Activated CD8-positive, alpha-beta memory T cell treated with anti-CD3 and anti-CD28 coated beads, Interleukin-2, amount 50 U/mL, for 24 hours (primary cell): ENCODE results near the gene ASTN2.

Experiments used
- DNase-seq: peaks from one replicate; pipeline ENCODE4 v3.0.0-alpha.2; 2020; ENCODE audit errors: extremely low read depth

Gene ASTN2

GRCh38 chr9:117018966-117019617 lies 395.8 kb downstream of the ASTN2 start:
- no peak for DNase-seq

GRCh38 chr9:117017414-117017985 lies 397.4 kb downstream of the ASTN2 start:
- DNase-seq, result no peak

GRCh38 chr9:117014061-117014460 lies 400.8 kb downstream of the ASTN2 start:
- no peak for DNase-seq

- no peak for DNase-seq
Observed at GRCh38 chr9:117013440-117013995, 401.3 kb downstream of the ASTN2 start.

GRCh38 chr9:117010061-117010460 lies 404.8 kb downstream of the ASTN2 start:
- no peak for DNase-seq

GRCh38 chr9:117008876-117009275 lies 406.0 kb downstream of the ASTN2 start:
- no peak for DNase-seq

- no peak for DNase-seq
Observed at GRCh38 chr9:117008461-117008860, 406.4 kb downstream of the ASTN2 start.

- DNase-seq, result no peak
Observed at GRCh38 chr9:117002686-117003085, 412.2 kb downstream of the ASTN2 start.

GRCh38 chr9:117000834-117001233 lies 414.0 kb downstream of the ASTN2 start:
- no peak for DNase-seq

GRCh38 chr9:117000196-117000723 lies 414.6 kb downstream of the ASTN2 start:
- DNase-seq, result no peak

GRCh38 chr9:116998305-116998704 lies 416.6 kb downstream of the ASTN2 start:
- DNase-seq, result no peak

- DNase-seq, result no peak
Observed at GRCh38 chr9:116992865-116993264, 422.0 kb downstream of the ASTN2 start.

GRCh38 chr9:116991051-116991450 lies 423.8 kb downstream of the ASTN2 start:
- no peak for DNase-seq

- no peak for DNase-seq
Observed at GRCh38 chr9:116990592-116990991, 424.3 kb downstream of the ASTN2 start.

- no peak for DNase-seq
Observed at GRCh38 chr9:116987721-116988485, 427.0 kb downstream of the ASTN2 start.

GRCh38 chr9:116986015-116986414 lies 428.8 kb downstream of the ASTN2 start:
- DNase-seq, result no peak

GRCh38 chr9:116985596-116985995 lies 429.3 kb downstream of the ASTN2 start:
- DNase-seq, result no peak

- DNase-seq, result no peak
Observed at GRCh38 chr9:116984111-116984510, 430.7 kb downstream of the ASTN2 start.

- DNase-seq, result no peak
Observed at GRCh38 chr9:116980582-116981120, 434.2 kb downstream of the ASTN2 start.

- no peak for DNase-seq
Observed at GRCh38 chr9:116979456-116979855, 435.4 kb downstream of the ASTN2 start.

GRCh38 chr9:116978155-116978554 lies 436.7 kb downstream of the ASTN2 start:
- no peak for DNase-seq

- DNase-seq, result no peak
Observed at GRCh38 chr9:116975126-116975525, 439.7 kb downstream of the ASTN2 start.
